Measurements from ENCODE around the gene STK40.
A peak's percentile ranks its signal among the peaks of the same experiment; 100 is the strongest.

Gene STK40

GRCh38 chr1:36367066-36367465, 18.7 kb downstream of the STK40 start:
- TF ChIP-seq NFIC (IDR thresholded peaks at IDR 0.05) (no peak), TEAD4 (IDR thresholded peaks at IDR 0.05) (no peak), TCF12 (IDR thresholded peaks at IDR 0.05; ENCODE audit: low read depth) (no peak), CEBPB (IDR thresholded peaks at IDR 0.05) (no peak), FOXM1 (IDR thresholded peaks at IDR 0.05; ENCODE audit: borderline replicate concordance, low read depth) (no peak), RAD21 (IDR thresholded peaks at IDR 0.05; ENCODE audit: low read depth) (no peak)
- TF ChIP-seq, protein P1, sequence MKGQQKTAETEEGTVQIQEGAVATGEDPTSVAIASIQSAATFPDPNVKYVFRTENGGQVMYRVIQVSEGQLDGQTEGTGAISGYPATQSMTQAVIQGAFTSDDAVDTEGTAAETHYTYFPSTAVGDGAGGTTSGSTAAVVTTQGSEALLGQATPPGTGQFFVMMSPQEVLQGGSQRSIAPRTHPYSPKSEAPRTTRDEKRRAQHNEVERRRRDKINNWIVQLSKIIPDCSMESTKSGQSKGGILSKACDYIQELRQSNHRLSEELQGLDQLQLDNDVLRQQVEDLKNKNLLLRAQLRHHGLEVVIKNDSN (IDR thresholded peaks at IDR 0.05): no peak

GRCh38 chr1:36366091-36366661, 19.5 kb downstream of the STK40 start:
- no peak for TF ChIP-seq TAF1 (IDR thresholded peaks at IDR 0.05; ENCODE audit: low read depth)
- TF ChIP-seq, protein P1 (IDR thresholded peaks at IDR 0.05): no peak
- TF ChIP-seq REST (IDR thresholded peaks at IDR 0.05; ENCODE audit: low read depth): no peak
- no peak for TF ChIP-seq EGR1 (IDR thresholded peaks at IDR 0.05)
- no peak for TF ChIP-seq RAD21 (IDR thresholded peaks at IDR 0.05; ENCODE audit: low read depth)
- no peak for TF ChIP-seq CREB1 (IDR thresholded peaks at IDR 0.05; ENCODE audit: low read depth)
- no peak for TF ChIP-seq YY1 (IDR thresholded peaks at IDR 0.05; ENCODE audit: low read depth)
- no peak for TF ChIP-seq ZBTB7A (IDR thresholded peaks at IDR 0.05; ENCODE audit: low read depth)
- TF ChIP-seq, protein P2, sequence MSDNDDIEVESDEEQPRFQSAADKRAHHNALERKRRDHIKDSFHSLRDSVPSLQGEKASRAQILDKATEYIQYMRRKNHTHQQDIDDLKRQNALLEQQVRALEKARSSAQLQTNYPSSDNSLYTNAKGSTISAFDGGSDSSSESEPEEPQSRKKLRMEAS (IDR thresholded peaks at IDR 0.05): no peak

DNA sequence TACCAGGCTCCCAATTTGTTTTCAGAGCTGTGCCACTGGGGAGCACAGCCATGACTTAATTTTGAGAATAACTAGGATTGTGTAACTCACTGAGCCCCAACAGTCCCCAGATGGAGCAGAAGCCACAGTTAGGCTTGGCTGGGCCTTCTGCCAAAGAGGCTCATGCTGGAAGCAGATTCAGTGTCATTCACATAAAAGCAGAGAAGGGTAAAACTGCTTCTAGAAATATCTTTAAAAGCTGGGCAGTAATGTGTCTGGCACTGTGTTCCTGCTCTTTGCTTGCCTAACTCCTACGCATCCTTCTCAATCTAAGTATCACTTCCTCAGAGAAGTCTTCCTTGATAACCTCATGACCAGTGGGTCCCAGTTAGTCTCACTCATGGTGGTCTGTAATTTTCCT, 20.3 kb downstream of the STK40 start:
- no peak for TF ChIP-seq REST (IDR thresholded peaks at IDR 0.05; ENCODE audit: low read depth)
- TF ChIP-seq YY1 (IDR thresholded peaks at IDR 0.05; ENCODE audit: low read depth): no peak
- TF ChIP-seq CREB1 (IDR thresholded peaks at IDR 0.05; ENCODE audit: low read depth): no peak
- TF ChIP-seq RAD21 (IDR thresholded peaks at IDR 0.05; ENCODE audit: low read depth): no peak
- TF ChIP-seq EP300 (IDR thresholded peaks at IDR 0.05; ENCODE audit: borderline replicate concordance): no peak
- TF ChIP-seq TCF12 (IDR thresholded peaks at IDR 0.05; ENCODE audit: low read depth): no peak
- TF ChIP-seq, protein P1 (IDR thresholded peaks at IDR 0.05): no peak
- no peak for TF ChIP-seq TEAD4 (IDR thresholded peaks at IDR 0.05)
- TF ChIP-seq FOXM1 (IDR thresholded peaks at IDR 0.05; ENCODE audit: borderline replicate concordance, low read depth): no peak
- TF ChIP-seq TAF1 (IDR thresholded peaks at IDR 0.05; ENCODE audit: low read depth): no peak
- no peak for TF ChIP-seq NFIC (IDR thresholded peaks at IDR 0.05)
- TF ChIP-seq, protein P2 (IDR thresholded peaks at IDR 0.05): no peak
- no peak for TF ChIP-seq CEBPB (IDR thresholded peaks at IDR 0.05)
- TF ChIP-seq EGR1 (IDR thresholded peaks at IDR 0.05): no peak
- TF ChIP-seq ZBTB7A (IDR thresholded peaks at IDR 0.05; ENCODE audit: low read depth): no peak

- TF ChIP-seq TCF12 (IDR thresholded peaks at IDR 0.05; ENCODE audit: low read depth) (no peak), CREB1 (IDR thresholded peaks at IDR 0.05; ENCODE audit: low read depth) (no peak), NFIC (IDR thresholded peaks at IDR 0.05) (peak; percentile 47), RAD21 (IDR thresholded peaks at IDR 0.05; ENCODE audit: low read depth) (no peak)
- TF ChIP-seq, protein P1 (IDR thresholded peaks at IDR 0.05): no peak
These were observed 25.7 kb downstream of the STK40 start for GRCh38 chr1:36359911-36360550.

GRCh38 chr1:36359383-36359782, 26.3 kb downstream of the STK40 start:
- no peak for TF ChIP-seq EP300 (IDR thresholded peaks at IDR 0.05; ENCODE audit: borderline replicate concordance)
